HG03159 (cell line): ENCODE measurements around the gene BANF2.

Source experiments
- ATAC-seq: cut with Tn5 transposase; IDR thresholded peaks from one replicate; pipeline ENCODE4 v1.9.1; 2021; ENCODE audit warnings: mild to moderate bottlenecking, moderate library complexity; ENCODE audit not compliant: unreplicated experiment

Gene BANF2

GRCh38 chr20:17708675-17709360, 9.1 kb downstream of the BANF2 start:
- no peak for ATAC-seq

DNA sequence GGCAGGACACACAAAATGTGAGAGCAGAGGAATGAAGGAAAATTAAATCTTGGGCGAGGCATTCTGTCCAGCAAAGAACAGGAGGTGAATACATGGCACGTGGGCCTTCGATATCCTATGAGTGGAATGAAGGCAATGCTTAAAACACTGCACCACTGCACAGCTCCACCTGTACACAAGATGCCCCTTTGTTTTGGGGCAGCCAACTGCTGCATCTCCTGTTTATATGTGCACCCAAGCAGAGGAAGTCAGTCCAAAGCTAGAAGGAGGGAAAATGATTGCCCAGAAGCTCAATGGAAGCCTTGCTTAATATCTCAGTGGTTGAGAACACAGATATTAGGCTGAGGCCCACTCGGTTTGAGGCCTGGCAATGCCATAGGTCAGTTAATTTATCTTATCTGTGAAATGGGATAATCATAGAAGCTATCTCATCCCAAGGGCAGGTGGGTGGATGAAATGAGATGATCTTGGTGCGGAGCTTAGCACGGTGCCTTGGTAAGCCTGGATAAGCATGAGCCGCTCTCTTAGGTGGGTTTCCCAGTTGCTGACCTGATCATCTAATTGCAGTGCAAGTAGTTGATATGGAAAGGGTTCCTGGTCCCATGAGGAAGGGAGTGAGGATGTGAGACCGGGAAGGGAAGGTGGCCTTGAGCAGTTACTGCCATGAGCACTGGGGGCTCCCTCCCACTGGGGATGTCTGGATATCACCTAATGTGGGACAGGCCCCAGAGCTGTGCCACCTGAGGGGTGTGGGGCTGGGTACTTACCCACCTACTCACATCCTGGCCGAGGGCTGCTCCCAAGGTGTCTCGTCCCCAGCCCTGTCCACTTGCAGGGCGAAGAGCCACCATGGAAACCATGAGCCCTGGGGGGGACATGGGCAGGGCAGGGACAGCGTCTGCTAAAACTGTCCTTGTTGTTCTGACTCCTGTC, 9.9 kb downstream of the BANF2 start:
- ATAC-seq = no peak

GRCh38 chr20:17710379-17711266, 10.9 kb downstream of the BANF2 start:
- no peak for ATAC-seq

GRCh38 chr20:17711267-17711627, 11.5 kb downstream of the BANF2 start:
- no peak for ATAC-seq

GRCh38 chr20:17712201-17712600, 12.4 kb downstream of the BANF2 start:
- no peak for ATAC-seq

- ATAC-seq = no peak
These were observed 12.9 kb downstream of the BANF2 start for GRCh38 chr20:17712708-17713107.

- no peak for ATAC-seq
These were observed 14.8 kb downstream of the BANF2 start for GRCh38 chr20:17714597-17714996.

DNA sequence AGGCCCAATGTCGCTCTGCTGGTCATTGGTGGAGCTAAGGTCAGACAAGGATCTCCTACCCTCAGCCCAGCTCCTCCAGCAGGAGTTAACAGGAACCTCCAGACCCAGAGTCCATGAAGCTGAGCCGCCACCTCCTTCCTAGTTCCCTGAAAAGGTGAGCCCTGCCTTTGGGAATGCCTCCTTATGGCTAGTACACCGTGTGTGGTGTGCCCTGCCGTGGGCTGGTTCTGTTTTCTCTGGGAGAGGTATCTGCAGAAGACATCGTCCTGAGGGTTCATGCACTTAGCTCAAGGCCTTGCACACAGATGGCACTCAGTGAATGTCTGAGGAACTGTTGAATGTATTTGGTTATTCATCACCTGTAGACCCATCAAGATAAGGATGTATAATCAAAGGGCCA, 15.3 kb downstream of the BANF2 start:
- no peak for ATAC-seq

DNA sequence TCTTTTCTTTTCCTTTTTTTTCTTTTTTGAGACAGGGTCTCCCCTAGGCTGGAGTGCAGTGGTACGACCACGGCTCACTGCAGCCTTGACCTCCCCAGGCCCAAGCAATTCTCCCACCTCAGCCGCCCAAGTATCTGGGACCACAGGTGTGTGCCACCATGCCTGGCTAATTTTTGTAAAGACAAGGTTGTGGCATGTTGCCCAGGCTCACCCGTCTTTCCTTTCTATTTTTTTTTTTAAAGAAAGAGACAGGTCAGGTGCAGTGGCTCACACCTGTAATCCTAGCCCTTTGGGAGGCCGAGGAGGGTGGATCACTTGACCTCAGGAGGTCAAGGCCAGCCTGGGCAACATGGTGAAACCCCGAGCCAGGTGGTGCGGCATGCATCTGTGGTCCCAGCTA, 16.6 kb downstream of the BANF2 start:
- ATAC-seq = no peak

GRCh38 chr20:17720755-17721154, 21.0 kb downstream of the BANF2 start:
- no peak for ATAC-seq

DNA sequence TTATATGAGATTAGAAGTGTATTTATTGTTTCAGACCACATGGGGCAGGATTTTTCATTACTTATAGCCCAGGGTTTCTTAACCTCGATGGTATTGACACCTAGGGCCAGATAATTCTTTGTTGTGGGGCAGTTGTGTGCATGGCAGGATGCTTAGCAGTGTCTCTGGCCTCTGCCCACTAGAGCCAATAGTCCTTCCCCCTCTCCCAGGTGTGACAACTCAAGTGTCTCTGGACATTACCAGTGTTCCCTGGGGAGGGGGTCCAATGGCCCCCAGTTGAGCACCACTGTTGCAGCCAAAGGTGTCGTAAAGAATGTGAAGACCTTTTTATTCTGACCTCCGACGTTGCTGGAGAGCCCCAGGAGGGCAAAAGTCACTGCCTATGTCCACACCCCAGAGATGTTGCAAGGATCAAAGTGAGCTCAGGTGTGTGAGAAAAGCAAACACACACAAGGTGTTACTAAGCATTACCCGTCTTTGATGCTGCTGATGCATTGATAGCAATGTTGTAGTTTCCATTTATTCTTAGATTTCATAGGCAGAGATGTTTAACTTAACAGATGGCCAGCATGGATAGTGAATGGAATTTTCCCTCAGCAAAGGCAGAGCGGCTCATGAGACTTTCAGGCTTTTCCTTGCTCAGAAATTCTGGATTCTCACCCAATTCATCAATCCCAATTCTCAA, 22.2 kb downstream of the BANF2 start:
- ATAC-seq = no peak

GRCh38 chr20:17722493-17723300, 22.9 kb downstream of the BANF2 start:
- ATAC-seq = no peak

GRCh38 chr20:17723301-17723691, 23.5 kb downstream of the BANF2 start:
- no peak for ATAC-seq

DNA sequence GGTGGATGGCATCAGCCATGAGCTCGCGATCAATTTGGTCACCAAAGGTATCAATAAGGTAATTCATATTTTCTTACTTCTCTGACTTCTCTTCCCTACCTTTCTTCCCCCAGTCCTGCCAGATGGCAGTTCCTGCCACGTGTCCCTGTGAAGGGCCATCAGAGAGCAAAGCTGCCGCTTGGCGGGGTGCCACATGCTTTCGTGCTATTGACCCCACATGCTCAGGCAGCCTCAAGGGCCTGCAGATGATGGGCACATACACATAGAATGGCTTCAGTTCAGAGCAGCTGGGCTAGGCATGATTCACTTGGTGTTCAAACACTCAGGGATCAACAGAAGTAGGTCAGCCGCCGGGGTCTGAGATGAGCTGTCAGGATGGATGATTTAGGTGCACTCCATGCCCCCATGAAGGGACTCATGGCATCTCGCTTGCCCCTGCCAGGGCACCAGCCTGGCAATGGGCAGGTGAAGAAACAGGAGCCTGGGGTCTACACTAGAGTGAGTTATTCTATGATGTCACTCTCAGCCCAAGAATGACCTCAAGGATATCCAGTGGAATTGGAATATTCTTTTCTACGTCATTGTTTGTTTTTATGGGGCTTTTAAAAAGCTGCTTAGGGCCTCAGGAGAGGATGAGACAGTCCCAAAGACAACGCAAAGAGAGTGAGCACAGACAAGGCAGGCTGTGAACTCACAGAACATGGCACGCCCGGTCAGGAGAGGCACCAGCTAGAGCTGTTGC, 25.5 kb downstream of the BANF2 start:
- no peak for ATAC-seq

- no peak for ATAC-seq
These were observed 27.1 kb downstream of the BANF2 start for GRCh38 chr20:17726902-17727301.

GRCh38 chr20:17727351-17727750, 27.6 kb downstream of the BANF2 start:
- no peak for ATAC-seq

GRCh38 chr20:17728074-17728473, 28.3 kb downstream of the BANF2 start:
- no peak for ATAC-seq

DNA sequence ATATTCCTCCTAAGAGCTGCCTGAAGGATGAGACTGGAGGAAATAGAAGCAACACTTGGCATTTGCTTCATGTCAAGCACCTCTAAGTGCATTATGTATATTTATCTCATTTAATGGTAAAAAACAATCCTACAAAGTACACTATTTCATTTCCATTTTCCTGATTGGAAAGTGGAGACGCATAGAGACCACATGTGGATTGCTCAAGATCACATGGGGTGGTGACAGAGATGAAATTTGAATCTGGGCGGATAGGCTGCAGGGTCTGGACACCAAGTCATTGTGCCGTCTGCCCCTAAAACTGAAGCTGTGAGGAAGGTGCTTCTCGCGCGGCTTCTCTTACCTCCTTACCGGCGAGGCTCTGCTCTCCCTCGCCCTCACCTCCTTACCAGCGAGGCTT, 30.3 kb downstream of the BANF2 start:
- ATAC-seq = no peak

- ATAC-seq = no peak
These were observed 31.5 kb downstream of the BANF2 start for GRCh38 chr20:17731233-17731632.
